Brain pericyte (primary cell): ENCODE measurements around the gene RBM38.

Source experiments
- DNase-seq: peaks from one replicate; pipeline ENCODE4 v3.0.0-alpha.2; 2012; ENCODE audit warnings: low read depth, low spot score

The RBM38 gene

GRCh38 chr20:57403216-57403615 lies 12.0 kb downstream of the RBM38 start:
- DNase-seq, result no peak

DNA sequence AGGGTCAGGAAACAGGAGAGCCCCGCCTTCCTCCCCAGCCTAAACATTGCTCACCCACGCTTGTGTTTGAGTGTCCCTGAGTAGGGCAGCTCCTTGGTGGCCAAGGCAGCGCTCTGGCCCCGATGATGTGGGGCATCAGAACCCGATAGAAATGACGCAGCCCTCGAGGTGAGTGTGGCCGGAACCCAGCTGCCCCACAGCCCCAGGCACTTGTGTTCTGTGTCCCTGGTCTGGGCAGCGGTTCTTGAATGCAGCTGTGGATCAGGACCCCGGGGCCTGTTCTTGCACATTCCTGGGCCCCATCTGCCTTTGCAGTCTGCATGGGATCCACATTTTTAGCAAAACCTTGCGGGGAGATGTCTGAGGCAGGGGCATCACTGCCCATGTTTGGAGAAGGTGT lies 12.8 kb downstream of the RBM38 start:
- DNase-seq, result no peak

GRCh38 chr20:57404419-57405072 lies 13.3 kb downstream of the RBM38 start:
- DNase-seq, result no peak

DNA sequence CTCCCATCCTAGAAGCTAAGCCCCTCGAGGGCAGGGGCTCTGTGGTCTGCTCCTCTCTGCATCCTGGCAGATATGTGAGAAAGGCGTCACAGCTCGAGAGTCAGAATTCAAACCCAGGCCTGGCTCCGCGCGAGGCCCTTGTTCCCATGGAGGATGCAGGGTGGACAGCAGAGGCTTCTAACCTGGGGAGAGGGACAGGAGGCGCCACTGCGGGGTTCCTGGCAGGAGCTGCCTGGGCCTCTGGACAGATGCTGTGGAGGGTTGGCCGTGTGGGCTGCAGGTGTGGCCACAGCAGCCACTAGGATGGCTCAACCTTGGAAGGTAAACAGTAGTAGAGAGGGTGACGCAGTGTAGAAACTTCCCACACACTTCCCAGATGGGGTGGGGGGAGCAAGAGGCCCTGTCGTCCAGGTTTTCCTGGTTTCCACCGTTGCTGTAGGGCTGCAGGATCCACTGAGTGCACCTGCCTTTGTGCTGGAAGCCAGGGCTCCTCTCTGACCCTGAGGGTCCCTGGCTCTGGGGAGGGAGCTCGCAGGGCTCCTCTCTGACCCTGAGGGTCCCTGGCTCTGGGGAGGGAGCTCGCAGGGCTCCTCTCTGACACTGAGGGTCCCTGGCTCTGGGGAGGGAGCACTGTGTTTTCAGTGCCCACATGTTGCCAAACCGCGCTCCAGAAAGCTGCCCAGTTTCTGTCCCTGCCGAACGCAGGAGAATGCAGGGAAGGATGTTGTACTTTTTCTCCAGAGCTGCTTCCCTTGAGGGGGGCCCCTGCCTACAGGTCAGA lies 14.2 kb downstream of the RBM38 start:
- DNase-seq, result no peak

DNA sequence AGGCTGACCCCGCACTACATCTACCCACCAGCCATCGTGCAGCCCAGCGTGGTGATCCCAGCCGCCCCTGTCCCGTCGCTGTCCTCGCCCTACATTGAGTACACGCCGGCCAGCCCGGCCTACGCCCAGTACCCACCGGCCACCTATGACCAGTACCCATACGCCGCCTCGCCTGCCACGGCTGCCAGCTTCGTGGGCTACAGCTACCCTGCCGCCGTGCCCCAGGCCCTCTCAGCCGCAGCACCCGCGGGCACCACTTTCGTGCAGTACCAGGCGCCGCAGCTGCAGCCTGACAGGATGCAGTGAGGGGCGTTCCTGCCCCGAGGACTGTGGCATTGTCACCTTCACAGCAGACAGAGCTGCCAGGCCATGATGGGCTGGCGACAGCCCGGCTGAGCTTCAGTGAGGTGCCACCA lies 16.4 kb downstream of the RBM38 start:
- no peak for DNase-seq

- no peak for DNase-seq
Measured at GRCh38 chr20:57408131-57408530, 16.9 kb downstream of the RBM38 start.

GRCh38 chr20:57408536-57409233 lies 17.5 kb downstream of the RBM38 start:
- DNase-seq, result no peak

DNA sequence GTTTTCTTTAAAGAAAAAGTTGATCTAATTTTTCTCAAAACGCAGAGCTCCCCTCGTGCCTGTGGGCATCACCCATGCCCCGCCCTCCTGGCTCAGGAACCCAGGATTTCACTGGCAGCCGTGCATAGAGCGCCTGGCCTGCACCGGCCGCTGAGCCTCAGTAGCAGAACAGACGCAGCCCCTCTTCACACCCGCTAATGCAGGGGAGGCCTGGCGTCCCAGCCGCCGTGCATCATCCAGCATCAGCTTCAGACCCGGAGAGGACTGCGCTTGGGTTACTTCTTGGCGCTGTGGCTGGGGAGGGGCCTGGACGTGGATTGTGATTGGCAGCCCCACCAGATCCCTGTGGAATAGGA lies 18.1 kb downstream of the RBM38 start:
- no peak for DNase-seq

GRCh38 chr20:57409672-57410397 lies 18.6 kb downstream of the RBM38 start:
- DNase-seq, result no peak

- no peak for DNase-seq
Measured at GRCh38 chr20:57410398-57410920, 19.3 kb downstream of the RBM38 start.

- no peak for DNase-seq
Measured at GRCh38 chr20:57410924-57411323, 19.7 kb downstream of the RBM38 start.

GRCh38 chr20:57411406-57412283 lies 20.4 kb downstream of the RBM38 start:
- DNase-seq, result no peak

- no peak for DNase-seq
Measured at GRCh38 chr20:57412347-57413029, 21.3 kb downstream of the RBM38 start.

- DNase-seq, result no peak
Measured at GRCh38 chr20:57413986-57414385, 22.8 kb downstream of the RBM38 start.

DNA sequence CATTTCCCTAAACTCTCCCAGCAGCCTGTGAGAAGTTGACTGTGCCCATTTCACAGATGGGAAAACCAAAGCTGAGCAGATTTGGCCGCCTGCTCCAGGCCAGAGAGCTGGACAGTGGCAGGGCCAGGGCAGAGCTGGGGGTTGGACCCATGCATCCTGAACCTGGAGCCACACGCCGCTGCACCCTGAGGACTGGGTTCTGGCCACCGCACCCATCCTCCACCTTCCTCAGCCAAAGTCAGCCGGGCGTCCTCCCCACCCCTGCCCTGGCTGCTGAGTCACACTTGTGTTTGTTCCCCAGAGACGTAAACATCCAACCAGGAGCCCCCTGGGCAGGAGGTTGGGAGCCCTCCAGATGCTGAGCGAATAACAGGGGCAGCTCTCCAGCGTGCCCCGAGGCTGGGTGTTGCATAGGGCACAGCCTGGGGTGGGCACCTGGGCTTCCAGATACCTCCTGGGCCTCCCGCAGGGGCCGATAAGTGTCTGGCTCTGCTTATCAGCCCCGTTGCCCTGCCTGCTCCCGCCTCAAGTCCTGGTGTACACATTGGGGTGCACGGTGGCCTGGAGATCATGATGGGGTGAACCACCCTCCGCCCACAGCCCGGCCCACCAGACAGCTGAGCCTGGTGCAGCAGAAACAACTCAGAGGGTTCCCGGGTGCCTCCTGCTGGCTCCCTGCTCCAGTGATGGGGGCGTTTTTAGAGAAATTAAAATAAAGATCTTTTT lies 23.8 kb downstream of the RBM38 start:
- no peak for DNase-seq

DNA sequence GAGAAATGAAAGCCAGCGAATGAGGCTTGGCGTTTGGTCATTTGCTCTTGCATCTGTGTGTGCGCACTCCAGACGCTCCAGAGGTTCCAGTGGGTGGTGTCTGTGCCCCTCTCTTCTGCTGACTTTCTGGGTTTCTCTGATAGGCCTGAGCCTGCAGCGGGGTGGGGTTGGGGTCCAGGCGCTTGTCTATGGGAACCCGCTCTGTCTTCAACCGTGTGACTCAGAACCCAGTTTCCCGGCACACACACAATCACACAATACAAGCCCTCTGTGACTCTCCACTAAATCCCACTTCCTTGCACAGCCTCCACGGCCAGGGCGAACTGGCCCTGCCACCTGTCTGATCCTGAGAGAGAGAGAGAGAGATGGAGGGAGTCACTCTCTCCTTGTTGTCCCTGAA lies 24.6 kb downstream of the RBM38 start:
- DNase-seq, result no peak

DNA sequence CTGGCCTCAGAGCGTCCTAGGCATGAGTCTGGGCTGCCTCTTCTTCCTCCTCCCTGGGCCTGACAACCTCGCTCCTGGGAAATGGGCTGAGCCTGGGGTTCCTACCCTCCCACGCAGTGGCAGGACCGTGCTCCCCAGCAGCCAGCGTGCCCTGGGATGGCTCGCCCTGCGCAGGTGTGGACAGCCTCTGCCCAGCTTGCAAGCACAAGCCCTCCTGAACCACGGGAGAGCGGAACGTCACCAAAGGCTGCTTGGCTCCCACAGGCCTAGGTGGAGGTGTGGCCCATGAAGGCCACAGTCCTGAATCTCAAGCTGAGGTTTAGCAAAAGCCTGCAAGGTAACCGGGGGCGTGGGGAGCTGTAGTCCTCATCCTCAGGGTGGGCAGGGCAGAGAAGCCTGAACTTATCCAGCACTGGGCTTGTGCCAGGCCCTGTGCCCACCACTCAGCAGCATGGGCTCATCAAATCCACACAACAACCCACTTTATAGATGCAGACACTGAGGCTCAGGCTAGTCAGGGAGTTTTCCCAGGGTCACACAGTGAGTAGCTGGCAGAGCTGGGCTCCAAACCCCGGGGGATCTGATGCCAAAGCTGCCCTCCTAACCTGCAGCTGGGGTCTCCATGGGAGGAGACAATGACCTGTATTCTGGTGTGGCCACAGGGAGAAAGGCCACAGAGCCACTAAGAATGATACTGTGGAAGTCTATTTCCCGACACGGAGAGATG lies 25.3 kb downstream of the RBM38 start:
- no peak for DNase-seq

- DNase-seq, result no peak
Measured at GRCh38 chr20:57417051-57417689, 26.0 kb downstream of the RBM38 start.
